ENCODE data around the gene NGRN.
A peak's percentile ranks its signal among the peaks of the same experiment; 100 is the strongest.
"Not testable (repeated sequence)": the region's sequence is repeated elsewhere in the genome, so short reads cannot be mapped to it uniquely, and the experiment has no call there.

NGRN gene

GRCh38 chr15:90259524-90259923 is 5.9 kb upstream of the NGRN start:
- H3K27ac Mint-ChIP-seq, result no peak overlapping the region
- no peaks in the 10 kb centered on the region for H3K9me3 Mint-ChIP-seq
- peaks cover 10% of the 10 kb centered on the region for H3K4me1 Mint-ChIP-seq (ENCODE audit: low read depth)
- no peaks in the 10 kb centered on the region for H3K27me3 Mint-ChIP-seq
- H3K36me3 Mint-ChIP-seq (ENCODE audit: low read depth), result no peaks in the 10 kb centered on the region
- H3K4me3 Mint-ChIP-seq, result no peak overlapping the region

GRCh38 chr15:90260731-90261130 is 4.7 kb upstream of the NGRN start:
- H3K27me3 Mint-ChIP-seq; H3K4me3 Mint-ChIP-seq; H3K27ac Mint-ChIP-seq; H3K36me3 Mint-ChIP-seq (ENCODE audit: low read depth); H3K9me3 Mint-ChIP-seq: not testable (repeated sequence)
- peaks cover 14% of the 10 kb centered on the region for H3K4me1 Mint-ChIP-seq (ENCODE audit: low read depth)

- no peaks in the 10 kb centered on the region for H3K9me3 Mint-ChIP-seq
- H3K27me3 Mint-ChIP-seq, result no peaks in the 10 kb centered on the region
- no peak overlapping the region for H3K27ac Mint-ChIP-seq
- peaks cover 9% of the 10 kb centered on the region for H3K36me3 Mint-ChIP-seq (ENCODE audit: low read depth)
- peaks cover 18% of the 10 kb centered on the region for H3K4me1 Mint-ChIP-seq (ENCODE audit: low read depth)
- H3K4me3 Mint-ChIP-seq, result no peak overlapping the region
Measured at GRCh38 chr15:90261811-90262210, 3.7 kb upstream of the NGRN start.

- Mint-ChIP-seq H3K9me3 (no peaks in the 10 kb centered on the region), H3K4me3 (no peak overlapping the region), H3K36me3 (ENCODE audit: low read depth) (peaks cover 11% of the 10 kb centered on the region), H3K27ac (no peak overlapping the region), H3K4me1 (ENCODE audit: low read depth) (peaks cover 24% of the 10 kb centered on the region), H3K27me3 (no peaks in the 10 kb centered on the region)
Measured at GRCh38 chr15:90262426-90262825, 3.0 kb upstream of the NGRN start.

GRCh38 chr15:90264671-90265070 is 801 bp upstream of the NGRN start:
- H3K27ac Mint-ChIP-seq, result peak overlapping the region; percentile 99
- H3K4me3 Mint-ChIP-seq, result peak overlapping the region; percentile 98
- no peaks in the 10 kb centered on the region for H3K27me3 Mint-ChIP-seq
- H3K4me1 Mint-ChIP-seq (ENCODE audit: low read depth), result peaks cover 42% of the 10 kb centered on the region
- peaks cover 24% of the 10 kb centered on the region for H3K36me3 Mint-ChIP-seq (ENCODE audit: low read depth)
- H3K9me3 Mint-ChIP-seq, result no peaks in the 10 kb centered on the region

GRCh38 chr15:90266061-90266431 is 574 bp downstream of the NGRN start:
- Mint-ChIP-seq H3K27me3 (no peaks in the 10 kb centered on the region), H3K36me3 (ENCODE audit: low read depth) (peaks cover 36% of the 10 kb centered on the region), H3K4me1 (ENCODE audit: low read depth) (peaks cover 53% of the 10 kb centered on the region), H3K9me3 (no peaks in the 10 kb centered on the region), H3K27ac (peak overlapping the region; percentile 99), H3K4me3 (peak overlapping the region; percentile 98)

- H3K4me3 Mint-ChIP-seq, result peak overlapping the region; percentile 98
Measured at GRCh38 chr15:90266485-90266884, 1.0 kb downstream of the NGRN start.

GRCh38 chr15:90268415-90268814 is 2.9 kb downstream of the NGRN start:
- H3K27ac Mint-ChIP-seq, result peak overlapping the region; percentile 84
- peaks cover 68% of the 10 kb centered on the region for H3K4me1 Mint-ChIP-seq (ENCODE audit: low read depth)
- H3K27me3 Mint-ChIP-seq, result no peaks in the 10 kb centered on the region
- H3K36me3 Mint-ChIP-seq (ENCODE audit: low read depth), result peaks cover 58% of the 10 kb centered on the region
- no peaks in the 10 kb centered on the region for H3K9me3 Mint-ChIP-seq
- peak overlapping the region; percentile 98 for H3K4me3 Mint-ChIP-seq

More at GRCh38 chr15:90266485-90266884, 1.0 kb downstream of the NGRN start:
- H3K36me3 Mint-ChIP-seq (ENCODE audit: low read depth), result peaks cover 39% of the 10 kb centered on the region
- H3K4me1 Mint-ChIP-seq (ENCODE audit: low read depth), result peaks cover 58% of the 10 kb centered on the region
- no peaks in the 10 kb centered on the region for H3K27me3 Mint-ChIP-seq
- peak overlapping the region; percentile 99 for H3K27ac Mint-ChIP-seq
- H3K9me3 Mint-ChIP-seq, result no peaks in the 10 kb centered on the region

- H3K4me3 Mint-ChIP-seq, result peak overlapping the region; percentile 6
- H3K27ac Mint-ChIP-seq, result peak overlapping the region; percentile 66
- no peaks in the 10 kb centered on the region for H3K27me3 Mint-ChIP-seq
- peaks cover 70% of the 10 kb centered on the region for H3K36me3 Mint-ChIP-seq (ENCODE audit: low read depth)
- H3K9me3 Mint-ChIP-seq, result no peaks in the 10 kb centered on the region
- peaks cover 56% of the 10 kb centered on the region for H3K4me1 Mint-ChIP-seq (ENCODE audit: low read depth)
Measured at GRCh38 chr15:90270502-90271150, 5.2 kb downstream of the NGRN start.

- peaks cover 68% of the 10 kb centered on the region for H3K36me3 Mint-ChIP-seq (ENCODE audit: low read depth)
- no peaks in the 10 kb centered on the region for H3K27me3 Mint-ChIP-seq
- H3K4me3 Mint-ChIP-seq, result no peak overlapping the region
- peak overlapping the region; percentile 46 for H3K27ac Mint-ChIP-seq
- H3K4me1 Mint-ChIP-seq (ENCODE audit: low read depth), result peaks cover 55% of the 10 kb centered on the region
- no peaks in the 10 kb centered on the region for H3K9me3 Mint-ChIP-seq
Measured at GRCh38 chr15:90271459-90272166, 6.1 kb downstream of the NGRN start.

GRCh38 chr15:90278467-90278866 is 13.0 kb downstream of the NGRN start:
- H3K36me3 Mint-ChIP-seq (ENCODE audit: low read depth), result peaks cover 17% of the 10 kb centered on the region
- not testable (repeated sequence) for H3K27ac Mint-ChIP-seq; H3K27me3 Mint-ChIP-seq; H3K4me1 Mint-ChIP-seq (ENCODE audit: low read depth); H3K4me3 Mint-ChIP-seq; H3K9me3 Mint-ChIP-seq

- H3K4me1 Mint-ChIP-seq (ENCODE audit: low read depth); H3K27ac Mint-ChIP-seq; H3K27me3 Mint-ChIP-seq; H3K4me3 Mint-ChIP-seq; H3K36me3 Mint-ChIP-seq (ENCODE audit: low read depth); H3K9me3 Mint-ChIP-seq: not testable (repeated sequence)
Measured at GRCh38 chr15:90280743-90281142, 15.3 kb downstream of the NGRN start.

GRCh38 chr15:90281637-90282036 is 16.2 kb downstream of the NGRN start:
- H3K36me3 Mint-ChIP-seq (ENCODE audit: low read depth); H3K4me3 Mint-ChIP-seq; H3K27me3 Mint-ChIP-seq; H3K4me1 Mint-ChIP-seq (ENCODE audit: low read depth); H3K9me3 Mint-ChIP-seq; H3K27ac Mint-ChIP-seq: not testable (repeated sequence)

GRCh38 chr15:90286678-90287077 is 21.2 kb downstream of the NGRN start:
- Mint-ChIP-seq H3K4me3 (no peak overlapping the region), H3K36me3 (ENCODE audit: low read depth) (no peaks in the 10 kb centered on the region), H3K27me3 (no peaks in the 10 kb centered on the region), H3K27ac (no peak overlapping the region), H3K4me1 (ENCODE audit: low read depth) (no peaks in the 10 kb centered on the region), H3K9me3 (no peaks in the 10 kb centered on the region)

- Mint-ChIP-seq H3K27me3 (no peaks in the 10 kb centered on the region), H3K4me1 (ENCODE audit: low read depth) (no peaks in the 10 kb centered on the region), H3K9me3 (no peaks in the 10 kb centered on the region), H3K27ac (no peak overlapping the region), H3K36me3 (ENCODE audit: low read depth) (no peaks in the 10 kb centered on the region), H3K4me3 (no peak overlapping the region)
Measured at GRCh38 chr15:90287101-90287500, 21.6 kb downstream of the NGRN start.

GRCh38 chr15:90287946-90288345 is 22.5 kb downstream of the NGRN start:
- H3K4me3 Mint-ChIP-seq, result no peak overlapping the region
- no peaks in the 10 kb centered on the region for H3K36me3 Mint-ChIP-seq (ENCODE audit: low read depth)
- H3K27me3 Mint-ChIP-seq, result no peaks in the 10 kb centered on the region
- H3K9me3 Mint-ChIP-seq, result no peaks in the 10 kb centered on the region
- no peaks in the 10 kb centered on the region for H3K4me1 Mint-ChIP-seq (ENCODE audit: low read depth)
- no peak overlapping the region for H3K27ac Mint-ChIP-seq

All from stimulated activated naive CD8-positive, alpha-beta T cell treated with anti-CD3 and anti-CD28 coated beads, Interleukin-15, Interleukin-2, amounts not matched to agents 100 ng/mL and 50 ng/mL, for 24 hours (primary cell).